Measurements from ENCODE around the gene FYCO1.

DNA sequence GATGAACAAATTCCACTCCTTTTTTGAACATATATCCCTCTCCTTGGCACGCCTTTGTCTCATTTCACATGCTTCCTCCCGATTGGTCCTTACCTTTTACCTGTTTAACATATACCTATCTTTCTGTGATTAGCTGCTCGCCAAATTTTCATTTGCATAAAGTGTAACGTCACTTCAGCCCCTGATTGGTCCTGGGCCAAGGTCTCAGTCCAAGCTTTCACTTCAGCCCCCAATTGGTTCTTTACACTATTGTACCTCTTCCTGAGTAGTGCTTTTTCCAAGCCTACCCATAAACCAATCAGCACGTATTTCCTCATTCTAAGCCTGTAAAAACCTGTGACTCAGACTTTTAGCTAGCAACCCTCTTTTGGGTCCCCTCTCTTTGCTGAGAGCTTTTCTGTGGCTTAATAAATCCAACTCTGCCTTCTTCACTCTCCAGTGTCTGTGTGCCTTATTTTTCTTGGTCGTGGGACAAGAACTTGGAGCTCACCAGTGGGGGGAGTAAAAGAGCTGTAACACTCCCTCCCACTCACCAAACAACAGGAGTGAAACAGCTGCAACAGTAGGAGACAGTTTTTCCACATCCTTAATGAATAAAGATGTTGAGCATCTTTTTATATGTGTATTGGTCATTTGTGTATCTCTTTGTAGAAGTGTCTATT lies 32.2 kb upstream of the FYCO1 start:
- TF ChIP-seq EZH2 (IDR thresholded peaks at IDR 0.05; ENCODE audit: insufficient read depth, poor library complexity, severe bottlenecking) (no peak), EZH2phosphoT487 (IDR thresholded peaks at IDR 0.05; ENCODE audit: insufficient read depth, low read depth) (no peak)
